PC-3 (cell line): ENCODE data around the gene PDZK1IP1. TPM values are rescaled to one million over a fixed set of nuclear protein-coding genes. Genes with fewer than 3 reads are reported as not detected.
A peak's percentile ranks its signal among the peaks of the same experiment; 100 is the strongest.

Source experiments
- ATAC-seq: fragments of 200-7000 bp; cut with Tn5 transposase; 2 replicates; pipeline ENCODE4 v1.9.1; 2020; ENCODE audit warnings: mild to moderate bottlenecking, moderate library complexity
- BruUV-seq: library from RNA; stranded (reverse); fragments of 400-500 nt; replicated peaks from 2 replicates; lab custom pipeline; 2021; lab: Mats Ljungman, UMichigan
- CTCF ChIA-PET: fragments of 300-600 bp; sonication (Branson Sonifier 250); formaldehyde crosslinking; loops from one replicate; lab custom pipeline; 2022; ENCODE audit warnings: antibody characterized with exemption; lab: Charles Lee
- POLR2A ChIA-PET: fragments of 300-600 bp; sonication (Branson Sonifier 250); formaldehyde crosslinking; loops from one replicate; lab custom pipeline; 2022; ENCODE audit warnings: antibody characterized with exemption; ENCODE audit not compliant: unreplicated experiment; lab: Charles Lee
- DNase-seq: peaks from one replicate; pipeline ENCODE4 v3.0.0-alpha.2; 2015
- H2AFZ ChIP-seq: fragments of 300-600 bp; sonication (generic); 2 replicates; pipeline ENCODE4 v1.6.0; 2016; ENCODE audit warnings: antibody characterized with exemption, low read length
- H3F3A ChIP-seq: fragments of 300-600 bp; sonication (generic); one replicate; pipeline ENCODE4 v1.6.0; 2017; ENCODE audit warnings: antibody characterized with exemption, low read length, control low read depth, mild to moderate bottlenecking; ENCODE audit not compliant: unreplicated experiment
- H3K27ac ChIP-seq: fragments of 300-600 bp; sonication (generic); 2 replicates; pipeline ENCODE4 v1.5.1; 2016; ENCODE audit warnings: mild to moderate bottlenecking, low read length
- H3K27me3 ChIP-seq: fragments of 300-600 bp; sonication (generic); 2 replicates; pipeline ENCODE4 v1.6.1; 2016; ENCODE audit warnings: low read length, mixed read lengths
- H3K36me3 ChIP-seq: fragments of 300-600 bp; sonication (generic); 2 replicates; pipeline ENCODE4 v1.6.1; 2016; ENCODE audit warnings: low read depth, mixed run types, low read length, mixed read lengths
- H3K4me1 ChIP-seq: fragments of 300-600 bp; sonication (generic); 2 replicates; pipeline ENCODE4 v1.5.1; 2016; ENCODE audit warnings: low read length; ENCODE audit not compliant: insufficient read depth
- H3K4me2 ChIP-seq: fragments of 300-600 bp; sonication (generic); 2 replicates; pipeline ENCODE4 v1.6.0; 2016; ENCODE audit warnings: low read length
- H3K4me3 ChIP-seq: fragments of 300-600 bp; sonication (generic); 2 replicates; pipeline ENCODE4 v1.5.1; 2016; ENCODE audit warnings: mild to moderate bottlenecking, low read length, mixed read lengths
- H3K79me2 ChIP-seq: fragments of 300-600 bp; sonication (generic); 2 replicates; pipeline ENCODE4 v1.6.1; 2017; ENCODE audit warnings: low read length, mixed read lengths
- H3K9ac ChIP-seq: fragments of 300-600 bp; sonication (generic); 2 replicates; pipeline ENCODE4 v1.6.0; 2016; ENCODE audit warnings: mild to moderate bottlenecking, low read length
- H3K9me2 ChIP-seq: fragments of 300-600 bp; sonication (generic); replicated peaks from 2 replicates; pipeline ENCODE4 v1.6.1; 2016; ENCODE audit warnings: mixed run types, low read length, mixed read lengths
- H3K9me3 ChIP-seq: fragments of 300-600 bp; sonication (generic); 2 replicates; pipeline ENCODE4 v1.6.1; 2016; ENCODE audit warnings: low read length, mixed read lengths
- H4K20me1 ChIP-seq: fragments of 300-600 bp; sonication (generic); 2 replicates; pipeline ENCODE4 v1.6.1; 2016; ENCODE audit warnings: low read length, mixed read lengths
- CTCF ChIP-seq: fragments of 300-600 bp; sonication (generic); conservative IDR thresholded peaks from 2 replicates; pipeline ENCODE4 v1.5.1; 2017; ENCODE audit warnings: antibody characterized with exemption, low read depth, mild to moderate bottlenecking, low read length
- EZH2 ChIP-seq: fragments of 300-600 bp; sonication (generic); IDR thresholded peaks from one replicate; pipeline ENCODE4 v1.6.1; 2017; ENCODE audit warnings: antibody characterized with exemption, mild to moderate bottlenecking, low read length; ENCODE audit not compliant: unreplicated experiment
- EZH2phosphoT487 ChIP-seq: fragments of 300-600 bp; sonication (generic); IDR thresholded peaks from 2 replicates; pipeline ENCODE4 v1.6.1; 2018; ENCODE audit warnings: mild to moderate bottlenecking, antibody characterized with exemption, low read length, borderline replicate concordance
- intact Hi-C: fragments of 100-400 bp; cut with micrococcal nuclease; formaldehyde crosslinking; loops from 2 replicates; pipeline ENCODE4 v1.9.0; 2023
- total RNA-seq: library from RNA; depleted of rRNA; stranded (reverse); fragments of >200 nt; gene quantifications from 2 replicates; pipeline ENCODE4 v1.2.3, GENCODE V29; 2014

Gene PDZK1IP1
- total RNA-seq, 1 experiment from 2014 or later: not detected

GRCh38 chr1:47175227-47175934 is 14.5 kb downstream of the PDZK1IP1 start:
- DNase-seq: peak; percentile 78
- POLR2A ChIA-PET: interaction anchor here (0.6 kb wide), 1 partner anchor 55 kb away, joined by 4 read pairs; no protein-coding TSS in a partner anchor
- no peak overlapping the region for H3K27ac ChIP-seq

GRCh38 chr1:47174656-47175020 is 15.2 kb downstream of the PDZK1IP1 start:
- Histone ChIP-seq H3K9ac (no peak overlapping the region), H3K9me2 (no peaks in the 10 kb centered on the region), H3F3A (no peaks in the 10 kb centered on the region), H3K9me3 (no peaks in the 10 kb centered on the region), H3K4me1 (peaks cover 5% of the 10 kb centered on the region; the same call in 1 of the 2 replicates), H3K27me3 (no peaks in the 10 kb centered on the region), H2AFZ (no peak overlapping the region), H4K20me1 (no peaks in the 10 kb centered on the region), H3K79me2 (no peaks in the 10 kb centered on the region), H3K4me3 (no peak overlapping the region), H3K36me3 (no peaks in the 10 kb centered on the region), H3K27ac (no peak overlapping the region), H3K4me2 (peak overlapping the region; percentile 76; the same call in 1 of the 2 replicates)
- ChIA-PET POLR2A (no interaction called here), CTCF (interaction anchor here (0.5 to 0.6 kb wide), 2 partner anchors 28 to 394 kb away, joined by 3 read pairs; no protein-coding TSS in a partner anchor)
- no peak for ATAC-seq
- TF ChIP-seq EZH2 (no peak), CTCF (no peak), EZH2phosphoT487 (no peak)
- no peak for DNase-seq
- no TSS peak for BruUV-seq
- intact Hi-C loops: loop anchor here (1.0 to 10.0 kb wide), 6 partner anchors 67 to 550 kb away; partner anchors contain the start of gene STIL

More at GRCh38 chr1:47175227-47175934, 14.5 kb downstream of the PDZK1IP1 start:
- H3F3A ChIP-seq: no peaks in the 10 kb centered on the region
- H3K27me3 ChIP-seq: no peaks in the 10 kb centered on the region
- peak overlapping the region; percentile 32; the same call in 1 of the 2 replicates for H3K4me3 ChIP-seq
- no peaks in the 10 kb centered on the region for H3K9me2 ChIP-seq
- H3K9me3 ChIP-seq: no peaks in the 10 kb centered on the region
- H3K4me2 ChIP-seq: peak overlapping the region; percentile 76
- no peaks in the 10 kb centered on the region for H3K36me3 ChIP-seq
- peaks cover 11% of the 10 kb centered on the region for H3K4me1 ChIP-seq
- H2AFZ ChIP-seq: peak overlapping the region; percentile 74
- no peaks in the 10 kb centered on the region for H3K79me2 ChIP-seq
- intact Hi-C loops: loop anchor here (1.0 to 10.0 kb wide), 6 partner anchors 68 to 549 kb away; partner anchors contain the start of gene STIL
- CTCF ChIA-PET: interaction anchor here (0.5 to 0.6 kb wide), 3 partner anchors 28 to 417 kb away, joined by 3 read pairs; no protein-coding TSS in a partner anchor
- H4K20me1 ChIP-seq: no peaks in the 10 kb centered on the region
- H3K9ac ChIP-seq: no peak overlapping the region
- TF ChIP-seq EZH2phosphoT487 (no peak), EZH2 (no peak), CTCF (peak; percentile 91)
- BruUV-seq: no TSS peak
- peak; percentile 32 for ATAC-seq
